Measurements from ENCODE around the gene ELOA2.
"Not testable (repeated sequence)": the region's sequence is repeated elsewhere in the genome, so short reads cannot be mapped to it uniquely, and the experiment has no call there.

Gene ELOA2

DNA sequence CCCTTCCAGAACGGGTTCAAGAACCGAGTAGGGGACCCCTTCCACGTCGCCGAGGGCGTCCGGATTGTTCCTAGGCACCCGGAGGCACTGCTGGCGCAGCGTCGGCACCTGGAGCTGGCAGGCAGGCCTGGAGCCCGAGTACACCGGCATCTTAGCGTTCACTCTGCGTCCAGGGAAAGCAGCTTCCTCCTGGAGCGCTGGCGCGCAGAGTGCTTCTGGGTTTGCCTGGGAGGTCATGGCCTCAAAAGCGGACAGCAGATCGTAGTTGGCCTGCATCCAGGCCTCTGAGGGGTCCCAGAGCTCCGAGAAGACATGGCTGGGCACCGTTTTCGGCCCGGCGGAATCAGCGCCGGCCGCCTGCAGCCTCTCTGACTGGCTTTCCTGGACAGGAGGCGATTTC lies 12.6 kb downstream of the ELOA2 start:
- not testable (repeated sequence) for DNase-seq (ENCODE audit: low read depth in 1 of 2, low spot score in 1 of 2)

DNA sequence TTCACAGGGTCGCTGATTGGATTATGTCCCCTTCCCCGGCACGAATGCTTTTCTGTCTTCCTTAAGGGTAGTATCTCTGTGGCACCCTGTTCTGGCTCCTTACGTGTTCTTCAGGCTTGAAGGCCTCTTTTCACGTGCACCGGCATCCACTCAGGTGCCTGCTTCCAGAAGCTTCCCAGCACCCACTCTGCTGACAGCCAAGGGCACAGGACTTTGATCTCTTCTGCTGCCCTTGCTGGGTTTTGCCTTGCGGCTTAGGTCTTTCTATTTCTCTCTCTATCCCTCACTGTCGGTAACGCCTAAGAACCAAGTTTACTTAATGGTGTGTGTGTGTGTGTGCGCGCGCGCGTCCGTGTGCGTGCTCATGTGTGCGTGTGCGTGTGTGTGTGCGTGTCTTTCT lies 14.7 kb downstream of the ELOA2 start:
- DNase-seq (ENCODE audit: low read depth in 1 of 2, low spot score in 1 of 2) = not testable (repeated sequence)

DNA sequence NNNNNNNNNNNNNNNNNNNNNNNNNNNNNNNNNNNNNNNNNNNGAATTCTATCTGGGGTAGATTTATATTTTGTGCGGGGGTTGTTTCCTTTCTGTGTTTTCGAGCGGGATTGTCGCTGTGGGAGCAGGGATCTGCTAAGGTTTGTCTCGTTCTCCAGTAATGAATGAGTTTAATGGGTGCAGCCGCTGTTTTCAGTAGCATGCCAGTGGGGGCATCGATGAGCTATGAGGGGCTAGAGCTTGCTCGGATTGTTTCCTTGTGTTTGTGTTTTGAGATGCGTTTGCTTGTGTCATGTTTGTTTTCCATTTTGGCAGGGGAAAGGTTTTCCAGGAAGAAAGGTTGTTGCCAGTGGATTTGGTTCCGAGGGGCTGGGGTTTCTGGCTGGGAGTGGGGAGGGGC lies 15.6 kb downstream of the ELOA2 start:
- not testable (repeated sequence) for DNase-seq (ENCODE audit: low read depth in 1 of 2, low spot score in 1 of 2)

All from stimulated activated CD4-positive, alpha-beta T cell treated with anti-CD3 and anti-CD28 coated beads, Interleukin-15, amount 100 ng/mL, for 1 hour (primary cell).